K562 (cell line): ENCODE data around the gene SVIL. TPM values are rescaled to one million over a fixed set of nuclear protein-coding genes. Genes with fewer than 3 reads are reported as not detected.

Source experiments
- AFF1 ChIP-seq, 2 experiments: fragments of 450-650 bp; IDR thresholded peaks; 2 replicates each; pipeline ENCODE4 v1.6.1; 2018; ENCODE audit warnings: mild to moderate bottlenecking in 2 of 2, low read depth in 1 of 2; ENCODE audit not compliant: partially characterized antibody in 2 of 2
- RBM25 ChIP-seq: fragments of 200-400 bp; formaldehyde crosslinking; IDR thresholded peaks from 2 replicates; pipeline ENCODE4 v1.6.1; 2018; ENCODE audit warnings: low read length, low read depth, moderate library complexity; ENCODE audit not compliant: severe bottlenecking
- SOX6 ChIP-seq: fragments of 450-650 bp; IDR thresholded peaks from 2 replicates; pipeline ENCODE4 v1.6.1; 2014; ENCODE audit warnings: mild to moderate bottlenecking
- polyA plus RNA-seq, 8 experiments: library from polyadenylated mRNA; depleted of rRNA in 4 of 8; stranded (reverse) in 5 of 8; unstranded in 3 of 8; fragments of >200 nt; fragmentation: Nextera tagmentation in 2 of 8; fragmentation: Illumina TruSeq in 1 of 8; extraction: Ambion mirVana in 2 of 8; extraction: Trizol in 1 of 8; gene quantifications; 2 replicates each; pipeline versions ENCODE4 v1.2.1 to v1.2.3, GENCODE V29; 2011 to 2014; ENCODE audit warnings: inconsistent platforms in 1 of 8, missing spikeins in 1 of 8
- total RNA-seq, 7 experiments: library from RNA; depleted of rRNA in 6 of 7; stranded (reverse); fragments of >200 nt in 6 of 7; fragmentation: Illumina TruSeq in 2 of 7; extraction: Trizol in 2 of 7; gene quantifications; 2 replicates each; pipeline versions ENCODE4 v1.2.1 to v1.2.3, GENCODE V29; 2011 to 2021; ENCODE audit warnings: low replicate concordance in 1 of 7
- TF ChIP-seq, protein P1 (sequence below): fragments of 250-450 bp; sonication (Bioruptor Pico); IDR thresholded peaks from 2 replicates; pipeline ENCODE4 v1.4.0; 2020; ENCODE audit warnings: mild to moderate bottlenecking

Gene SVIL
- total and polyA plus RNA-seq, 9 of the 15 experiments (the other 6 are each of a cell fraction or from before 2014, with no cell fraction given): under 0.01 to 0.18 (median 0.05) TPM; not detected in 3

DNA sequence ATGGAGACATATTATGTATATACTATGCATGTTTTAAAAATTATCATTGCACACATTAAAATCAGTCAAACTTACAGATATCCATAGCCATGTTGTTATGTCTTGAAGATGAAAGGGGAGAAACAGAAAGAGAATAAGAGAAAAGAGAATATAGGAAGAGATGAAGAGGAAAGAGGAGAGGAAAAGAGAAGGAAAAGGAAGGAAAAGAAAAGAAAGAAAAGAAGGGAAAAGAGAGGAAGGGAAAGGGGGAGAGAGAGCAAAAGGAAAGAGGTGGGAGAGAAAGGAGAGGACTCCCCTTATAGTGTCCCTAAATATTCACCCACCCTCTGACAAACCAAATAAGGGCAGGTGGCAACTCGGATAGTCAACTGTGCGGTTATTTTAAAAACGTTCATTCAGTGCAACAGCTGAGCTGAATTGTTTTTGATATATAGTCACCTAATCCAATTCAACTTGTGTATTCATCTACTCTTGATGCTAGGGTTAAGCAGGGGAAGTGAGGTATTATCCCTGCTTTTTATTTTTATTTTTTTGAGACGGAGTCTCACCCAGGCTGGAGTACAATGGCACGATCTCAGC lies 14.6 kb downstream of the SVIL start (continued):
- TF ChIP-seq, protein P1, sequence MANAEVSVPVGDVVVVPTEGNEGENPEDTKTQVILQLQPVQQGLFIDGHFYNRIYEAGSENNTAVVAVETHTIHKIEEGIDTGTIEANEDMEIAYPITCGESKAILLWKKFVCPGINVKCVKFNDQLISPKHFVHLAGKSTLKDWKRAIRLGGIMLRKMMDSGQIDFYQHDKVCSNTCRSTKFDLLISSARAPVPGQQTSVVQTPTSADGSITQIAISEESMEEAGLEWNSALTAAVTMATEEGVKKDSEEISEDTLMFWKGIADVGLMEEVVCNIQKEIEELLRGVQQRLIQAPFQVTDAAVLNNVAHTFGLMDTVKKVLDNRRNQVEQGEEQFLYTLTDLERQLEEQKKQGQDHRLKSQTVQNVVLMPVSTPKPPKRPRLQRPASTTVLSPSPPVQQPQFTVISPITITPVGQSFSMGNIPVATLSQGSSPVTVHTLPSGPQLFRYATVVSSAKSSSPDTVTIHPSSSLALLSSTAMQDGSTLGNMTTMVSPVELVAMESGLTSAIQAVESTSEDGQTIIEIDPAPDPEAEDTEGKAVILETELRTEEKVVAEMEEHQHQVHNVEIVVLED (CRISPR knock-in tag): no peak
- TF ChIP-seq SOX6 (no peak), AFF1 (IDR thresholded peaks at IDR 0.05; ENCODE audit: low read depth in 1 of 2, partially characterized antibody in 2 of 2) (no peak), RBM25 (no peak)
